ENCODE data around the gene BICD1. TPM values are rescaled to one million over a fixed set of nuclear protein-coding genes. Genes with fewer than 3 reads are reported as not detected.

The BICD1 gene
- total and polyA plus RNA-seq, 4 donors, result 6.1 to 22.9 (median 12.8) TPM

- DNase-seq, result no peak
- Histone ChIP-seq H3K36me3 (ENCODE audit: control insufficient read depth in 4 of 4, insufficient read depth in 4 of 4, low read length in 4 of 4) (no peaks in the 10 kb centered on the region), H3K27me3 (ENCODE audit: control insufficient read depth in 3 of 3, insufficient read depth in 3 of 3, low read length in 2 of 3) (no peaks in the 10 kb centered on the region), H3K27ac (ENCODE audit: low read depth in 1 of 2, low read length in 1 of 2) (no peak overlapping the region), H3K9ac (ENCODE audit: insufficient read depth in 1 of 2, low read length in 2 of 2) (no peak overlapping the region), H3K9me3 (ENCODE audit: control insufficient read depth in 4 of 4, insufficient read depth in 3 of 4, low read length in 3 of 4) (peaks cover 0 to 3% (median 0%) of the 10 kb centered on the region in 4 donors), H3K4me3 (no peak overlapping the region), H3K4me1 (ENCODE audit: control insufficient read depth in 5 of 5, insufficient read depth in 5 of 5, low read length in 5 of 5) (peaks cover 0 to 3% (median 0%) of the 10 kb centered on the region in 5 donors)
- no peak for ATAC-seq (ENCODE audit: insufficient read depth, low FRiP score)
- WGBS, 2 donors, result 81 to 90% methylated on average over 2 of the region's 2 CpGs
- TF ChIP-seq CTCF (IDR thresholded peaks at IDR 0.05; ENCODE audit: control extremely low read depth, extremely low read depth), result no peak
Measured at GRCh38 chr12:32201096-32201495, 94.4 kb downstream of the BICD1 start.

- Histone ChIP-seq H3K9me3 (ENCODE audit: control insufficient read depth in 4 of 4, insufficient read depth in 3 of 4, low read length in 3 of 4) (no peaks in the 10 kb centered on the region), H3K4me3 (no peak overlapping the region), H3K4me1 (ENCODE audit: control insufficient read depth in 5 of 5, insufficient read depth in 5 of 5, low read length in 5 of 5) (peaks cover 0 to 3% (median 0%) of the 10 kb centered on the region in 5 donors), H3K27me3 (ENCODE audit: control insufficient read depth in 3 of 3, insufficient read depth in 3 of 3, low read length in 2 of 3) (no peaks in the 10 kb centered on the region), H3K27ac (ENCODE audit: low read depth in 1 of 2, low read length in 1 of 2) (no peak overlapping the region), H3K9ac (ENCODE audit: insufficient read depth in 1 of 2, low read length in 2 of 2) (no peak overlapping the region), H3K36me3 (ENCODE audit: control insufficient read depth in 4 of 4, insufficient read depth in 4 of 4, low read length in 4 of 4) (no peaks in the 10 kb centered on the region)
- 23 to 66% methylated on average over 1 of the region's 1 CpG for WGBS, 2 donors
- DNase-seq, result peak in 2 of 3 donors; percentile 5 to 29
- ATAC-seq (ENCODE audit: insufficient read depth, low FRiP score), result no peak
- TF ChIP-seq CTCF (IDR thresholded peaks at IDR 0.05; ENCODE audit: control extremely low read depth, extremely low read depth), result no peak
Measured at GRCh38 chr12:32201976-32202375, 95.3 kb downstream of the BICD1 start.

- DNase-seq, result no peak
- Histone ChIP-seq H3K36me3 (ENCODE audit: control insufficient read depth in 4 of 4, insufficient read depth in 4 of 4, low read length in 4 of 4) (no peaks in the 10 kb centered on the region), H3K27me3 (ENCODE audit: control insufficient read depth in 3 of 3, insufficient read depth in 3 of 3, low read length in 2 of 3) (no peaks in the 10 kb centered on the region), H3K4me3 (no peak overlapping the region), H3K4me1 (ENCODE audit: control insufficient read depth in 5 of 5, insufficient read depth in 5 of 5, low read length in 5 of 5) (peaks cover 0 to 3% (median 0%) of the 10 kb centered on the region in 5 donors), H3K27ac (ENCODE audit: low read depth in 1 of 2, low read length in 1 of 2) (no peak overlapping the region), H3K9me3 (ENCODE audit: control insufficient read depth in 4 of 4, insufficient read depth in 3 of 4, low read length in 3 of 4) (no peaks in the 10 kb centered on the region), H3K9ac (ENCODE audit: insufficient read depth in 1 of 2, low read length in 2 of 2) (no peak overlapping the region)
- no peak for TF ChIP-seq CTCF (IDR thresholded peaks at IDR 0.05; ENCODE audit: control extremely low read depth, extremely low read depth)
- WGBS, 2 donors, result 98 to 99% methylated on average over 3 of the region's 3 CpGs
- no peak for ATAC-seq (ENCODE audit: insufficient read depth, low FRiP score)
Measured at GRCh38 chr12:32205731-32206130, 99.1 kb downstream of the BICD1 start.

- WGBS, 2 donors, result 93 to 96% methylated on average over 2 of the region's 2 CpGs
- no peak overlapping the region for H3K27ac ChIP-seq (ENCODE audit: low read depth in 1 of 2, low read length in 1 of 2)
- TF ChIP-seq CTCF (IDR thresholded peaks at IDR 0.05; ENCODE audit: control extremely low read depth, extremely low read depth), result no peak
- H3K36me3 ChIP-seq (ENCODE audit: control insufficient read depth in 4 of 4, insufficient read depth in 4 of 4, low read length in 4 of 4), result no peaks in the 10 kb centered on the region
- H3K4me3 ChIP-seq, result no peak overlapping the region
- no peaks in the 10 kb centered on the region for H3K4me1 ChIP-seq (ENCODE audit: control insufficient read depth in 5 of 5, insufficient read depth in 5 of 5, low read length in 5 of 5)
- H3K9ac ChIP-seq (ENCODE audit: insufficient read depth in 1 of 2, low read length in 2 of 2), result no peak overlapping the region
- no peaks in the 10 kb centered on the region for H3K9me3 ChIP-seq (ENCODE audit: control insufficient read depth in 4 of 4, insufficient read depth in 3 of 4, low read length in 3 of 4)
- no peak for DNase-seq
- no peak for ATAC-seq (ENCODE audit: insufficient read depth, low FRiP score)
- H3K27me3 ChIP-seq (ENCODE audit: control insufficient read depth in 3 of 3, insufficient read depth in 3 of 3, low read length in 2 of 3), result no peaks in the 10 kb centered on the region
Measured at GRCh38 chr12:32208355-32208754, 101.7 kb downstream of the BICD1 start.

Data from lung (tissue), 12 donors.